GM19395 (cell line): Measurements from ENCODE around the gene PICALM.
"Not testable (repeated sequence)": the region's sequence is repeated elsewhere in the genome, so short reads cannot be mapped to it uniquely, and the experiment has no call there.

ENCODE experiments used
- ATAC-seq: cut with Tn5 transposase; IDR thresholded peaks from one replicate; pipeline ENCODE4 v1.9.1; 2021; ENCODE audit warnings: mild to moderate bottlenecking, moderate library complexity; ENCODE audit not compliant: unreplicated experiment

PICALM gene

GRCh38 chr11:85947431-85948272, 121.2 kb downstream of the PICALM start:
- ATAC-seq: no peak

GRCh38 chr11:85946221-85946620, 122.7 kb downstream of the PICALM start:
- ATAC-seq: no peak

- no peak for ATAC-seq
Observed at GRCh38 chr11:85945788-85946187, 123.1 kb downstream of the PICALM start.

GRCh38 chr11:85945296-85945695, 123.6 kb downstream of the PICALM start:
- no peak for ATAC-seq

- peak; percentile 75 for ATAC-seq
Observed at GRCh38 chr11:85941380-85941973, 127.4 kb downstream of the PICALM start.

- ATAC-seq: no peak
Observed at GRCh38 chr11:85939099-85940015, 129.5 kb downstream of the PICALM start.

- no peak for ATAC-seq
Observed at GRCh38 chr11:85937835-85938234, 131.0 kb downstream of the PICALM start.

- no peak for ATAC-seq
Observed at GRCh38 chr11:85935751-85936150, 133.1 kb downstream of the PICALM start.

GRCh38 chr11:85934596-85935169, 134.2 kb downstream of the PICALM start:
- ATAC-seq: no peak

GRCh38 chr11:85930879-85931366, 138.0 kb downstream of the PICALM start:
- no peak for ATAC-seq

GRCh38 chr11:85926653-85927214, 142.2 kb downstream of the PICALM start:
- ATAC-seq: not testable (repeated sequence)

GRCh38 chr11:85923455-85923854, 145.4 kb downstream of the PICALM start:
- no peak for ATAC-seq

- ATAC-seq: peak; percentile 82
Observed at GRCh38 chr11:85922367-85922766, 146.5 kb downstream of the PICALM start.

GRCh38 chr11:85918910-85919794, 149.7 kb downstream of the PICALM start:
- no peak for ATAC-seq

- ATAC-seq: no peak
Observed at GRCh38 chr11:85914425-85914824, 154.5 kb downstream of the PICALM start.

- no peak for ATAC-seq
Observed at GRCh38 chr11:85913513-85913912, 155.4 kb downstream of the PICALM start.

GRCh38 chr11:85912414-85912813, 156.5 kb downstream of the PICALM start:
- ATAC-seq: no peak
